DND-41 (cell line): ENCODE data around the gene CASP1.

Experiments used
- EZH2 ChIP-seq: IDR thresholded peaks from 3 replicates; pipeline ENCODE4 v1.6.1; 2012; ENCODE audit warnings: borderline replicate concordance, low read depth, mild to moderate bottlenecking, moderate library complexity, low read length, inconsistent platforms; ENCODE audit not compliant: severe bottlenecking
- TF ChIP-seq, protein P1 (sequence below): IDR thresholded peaks from 2 replicates; pipeline ENCODE4 v1.5.1; 2012; ENCODE audit warnings: borderline replicate concordance, low read length, moderate library complexity, mild to moderate bottlenecking; ENCODE audit not compliant: poor library complexity, severe bottlenecking; ENCODE audit errors: extremely low read depth

DNA sequence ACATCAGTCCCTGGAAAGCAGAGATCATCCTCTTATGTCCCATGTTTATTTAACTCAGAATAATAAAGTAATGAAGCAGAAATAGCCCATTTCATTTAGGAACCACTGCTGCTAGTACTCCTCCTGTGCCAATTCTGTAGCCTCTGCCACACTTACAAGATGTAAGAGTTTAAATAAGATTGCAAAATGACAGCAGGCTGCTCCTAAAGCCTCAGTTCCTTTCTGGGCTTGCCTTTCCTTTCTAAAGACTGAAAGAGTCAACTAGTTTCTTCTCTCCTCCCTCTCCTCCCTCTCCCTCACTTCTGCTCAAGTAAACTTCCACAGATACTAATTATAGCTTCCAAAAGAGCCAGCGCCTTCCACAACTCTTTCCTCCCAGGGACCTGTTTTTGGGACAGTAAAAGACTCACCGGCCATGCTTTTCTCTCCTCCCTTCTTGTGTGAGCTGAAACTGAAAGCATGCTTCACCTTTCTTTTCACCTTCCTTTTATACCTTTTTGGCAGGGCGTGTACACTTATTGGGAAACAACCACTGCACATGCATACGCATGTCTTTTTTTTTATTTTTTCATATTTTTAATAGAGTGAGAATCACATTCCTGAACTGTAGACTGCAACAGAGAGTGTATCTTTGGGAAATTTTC lies 36.3 kb upstream of the CASP1 start:
- TF ChIP-seq, protein P1, sequence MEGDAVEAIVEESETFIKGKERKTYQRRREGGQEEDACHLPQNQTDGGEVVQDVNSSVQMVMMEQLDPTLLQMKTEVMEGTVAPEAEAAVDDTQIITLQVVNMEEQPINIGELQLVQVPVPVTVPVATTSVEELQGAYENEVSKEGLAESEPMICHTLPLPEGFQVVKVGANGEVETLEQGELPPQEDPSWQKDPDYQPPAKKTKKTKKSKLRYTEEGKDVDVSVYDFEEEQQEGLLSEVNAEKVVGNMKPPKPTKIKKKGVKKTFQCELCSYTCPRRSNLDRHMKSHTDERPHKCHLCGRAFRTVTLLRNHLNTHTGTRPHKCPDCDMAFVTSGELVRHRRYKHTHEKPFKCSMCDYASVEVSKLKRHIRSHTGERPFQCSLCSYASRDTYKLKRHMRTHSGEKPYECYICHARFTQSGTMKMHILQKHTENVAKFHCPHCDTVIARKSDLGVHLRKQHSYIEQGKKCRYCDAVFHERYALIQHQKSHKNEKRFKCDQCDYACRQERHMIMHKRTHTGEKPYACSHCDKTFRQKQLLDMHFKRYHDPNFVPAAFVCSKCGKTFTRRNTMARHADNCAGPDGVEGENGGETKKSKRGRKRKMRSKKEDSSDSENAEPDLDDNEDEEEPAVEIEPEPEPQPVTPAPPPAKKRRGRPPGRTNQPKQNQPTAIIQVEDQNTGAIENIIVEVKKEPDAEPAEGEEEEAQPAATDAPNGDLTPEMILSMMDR = no peak
- TF ChIP-seq EZH2 = no peak
